ENCODE results near the gene DDX23.
"Not testable (repeated sequence)": the region's sequence is repeated elsewhere in the genome, so short reads cannot be mapped to it uniquely, and the experiment has no call there.

Gene DDX23

DNA sequence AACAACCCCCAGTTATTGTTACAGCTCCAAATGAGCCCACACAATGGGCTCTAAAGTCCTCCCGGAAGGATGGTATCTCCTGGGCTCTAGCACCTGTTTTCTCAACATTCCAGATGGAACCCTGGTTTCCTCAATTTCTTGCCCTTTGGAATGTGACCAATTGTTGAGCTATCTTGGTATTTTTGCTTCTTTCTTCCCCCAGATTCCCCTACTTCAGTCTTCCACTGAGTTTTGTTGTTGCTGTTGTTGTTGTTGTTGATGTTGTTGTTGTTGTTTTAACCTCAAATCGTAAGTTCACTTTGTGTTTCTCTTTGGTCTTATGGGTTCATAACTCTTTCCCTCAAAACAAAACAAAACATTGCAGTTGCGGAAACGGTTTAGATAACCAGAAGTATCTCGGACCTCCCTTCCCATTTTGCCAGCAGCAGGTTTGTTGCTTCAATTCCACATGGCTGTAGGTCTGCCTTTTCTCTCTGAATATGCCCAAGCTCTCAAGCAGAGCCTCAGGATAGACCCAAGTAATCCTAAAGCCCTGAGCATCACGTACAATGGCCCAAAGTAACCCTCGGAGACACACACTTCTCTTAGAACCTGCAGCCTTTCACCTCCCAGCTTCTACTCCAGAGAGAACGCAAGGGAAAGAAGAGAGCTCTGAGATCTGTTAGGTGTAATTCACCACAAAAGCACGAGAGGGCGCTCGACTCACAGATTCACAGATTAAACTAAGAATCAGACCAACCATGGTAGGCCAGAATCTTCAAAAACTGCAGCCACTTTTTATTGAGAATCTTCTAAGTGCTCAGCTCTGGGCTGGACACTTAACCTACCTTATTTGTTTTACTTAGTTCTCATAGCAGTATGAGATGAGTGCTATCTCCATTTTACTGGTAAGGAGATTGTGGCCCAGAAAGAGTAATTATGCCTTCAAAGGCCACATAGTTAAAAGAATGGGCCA, 1.0 kb upstream of the DDX23 start:
- Histone ChIP-seq H4K20me1 (ENCODE audit: insufficient read depth, low read length) (no peaks in the 10 kb centered on the region), H3K9me2 (ENCODE audit: low read depth, low read length) (no peaks in the 10 kb centered on the region), H3K4me3 (ENCODE audit: low read depth, low read length, poor library complexity, severe bottlenecking) (peak overlapping the region; percentile 97), H2AFZ (ENCODE audit: low read length) (peak overlapping the region; percentile 80), H3K27ac (ENCODE audit: low read depth, low read length, poor library complexity, severe bottlenecking) (peak overlapping the region; percentile 55), H3K36me3 (ENCODE audit: insufficient read depth, low read length) (peaks cover 9% of the 10 kb centered on the region; the same call in 1 of the 2 replicates), H3F3A (ENCODE audit: insufficient read depth, low read length) (no peaks in the 10 kb centered on the region), H3K79me2 (ENCODE audit: insufficient read depth, low read length) (peaks cover 27% of the 10 kb centered on the region), H3K4me1 (ENCODE audit: insufficient read depth, low read length, severe bottlenecking) (peaks cover 30% of the 10 kb centered on the region), H3K4me2 (ENCODE audit: low read length) (peak overlapping the region; percentile 88), H3K9me3 (ENCODE audit: low read length) (no peaks in the 10 kb centered on the region), H3K9ac (ENCODE audit: low read length) (peak overlapping the region; percentile 92), H3K27me3 (ENCODE audit: insufficient read depth, low read length) (no peaks in the 10 kb centered on the region)
- TF ChIP-seq, protein P1, sequence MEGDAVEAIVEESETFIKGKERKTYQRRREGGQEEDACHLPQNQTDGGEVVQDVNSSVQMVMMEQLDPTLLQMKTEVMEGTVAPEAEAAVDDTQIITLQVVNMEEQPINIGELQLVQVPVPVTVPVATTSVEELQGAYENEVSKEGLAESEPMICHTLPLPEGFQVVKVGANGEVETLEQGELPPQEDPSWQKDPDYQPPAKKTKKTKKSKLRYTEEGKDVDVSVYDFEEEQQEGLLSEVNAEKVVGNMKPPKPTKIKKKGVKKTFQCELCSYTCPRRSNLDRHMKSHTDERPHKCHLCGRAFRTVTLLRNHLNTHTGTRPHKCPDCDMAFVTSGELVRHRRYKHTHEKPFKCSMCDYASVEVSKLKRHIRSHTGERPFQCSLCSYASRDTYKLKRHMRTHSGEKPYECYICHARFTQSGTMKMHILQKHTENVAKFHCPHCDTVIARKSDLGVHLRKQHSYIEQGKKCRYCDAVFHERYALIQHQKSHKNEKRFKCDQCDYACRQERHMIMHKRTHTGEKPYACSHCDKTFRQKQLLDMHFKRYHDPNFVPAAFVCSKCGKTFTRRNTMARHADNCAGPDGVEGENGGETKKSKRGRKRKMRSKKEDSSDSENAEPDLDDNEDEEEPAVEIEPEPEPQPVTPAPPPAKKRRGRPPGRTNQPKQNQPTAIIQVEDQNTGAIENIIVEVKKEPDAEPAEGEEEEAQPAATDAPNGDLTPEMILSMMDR (IDR thresholded peaks at IDR 0.05; ENCODE audit: low read length): peak; percentile 84
- no peak for TF ChIP-seq EZH2 (IDR thresholded peaks at IDR 0.05; ENCODE audit: borderline replicate concordance, low read length)

DNA sequence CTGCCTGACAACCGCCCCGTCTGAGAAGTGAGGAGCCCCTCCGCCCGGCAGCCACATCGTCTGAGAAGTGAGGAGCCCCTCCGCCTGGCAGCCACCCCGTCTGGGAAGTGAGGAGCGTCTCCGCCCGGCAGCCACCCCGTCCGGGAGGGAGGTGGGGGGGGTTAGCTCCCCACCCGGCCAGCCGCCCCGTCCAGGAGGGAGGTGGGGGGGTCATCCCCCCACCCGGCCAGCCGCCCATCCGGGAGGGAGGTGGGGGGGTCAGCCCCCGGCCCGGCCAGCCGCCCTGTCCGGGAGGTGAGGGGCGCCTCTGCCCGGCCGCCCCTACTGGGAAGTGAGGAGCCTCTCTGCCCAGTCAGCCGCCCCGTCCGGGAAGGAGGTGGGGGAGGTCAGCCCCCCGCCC, 9.9 kb downstream of the DDX23 start:
- H2AFZ ChIP-seq (ENCODE audit: low read length); H3K9me2 ChIP-seq (ENCODE audit: low read depth, low read length); H3K4me1 ChIP-seq (ENCODE audit: insufficient read depth, low read length, severe bottlenecking); H3F3A ChIP-seq (ENCODE audit: insufficient read depth, low read length); H3K9me3 ChIP-seq (ENCODE audit: low read length); H3K27ac ChIP-seq (ENCODE audit: low read depth, low read length, poor library complexity, severe bottlenecking); H4K20me1 ChIP-seq (ENCODE audit: insufficient read depth, low read length); H3K4me2 ChIP-seq (ENCODE audit: low read length); H3K27me3 ChIP-seq (ENCODE audit: insufficient read depth, low read length); H3K9ac ChIP-seq (ENCODE audit: low read length); H3K4me3 ChIP-seq (ENCODE audit: low read depth, low read length, poor library complexity, severe bottlenecking); H3K79me2 ChIP-seq (ENCODE audit: insufficient read depth, low read length): not testable (repeated sequence)
- H3K36me3 ChIP-seq (ENCODE audit: insufficient read depth, low read length): peaks cover 77% of the 10 kb centered on the region

DNA sequence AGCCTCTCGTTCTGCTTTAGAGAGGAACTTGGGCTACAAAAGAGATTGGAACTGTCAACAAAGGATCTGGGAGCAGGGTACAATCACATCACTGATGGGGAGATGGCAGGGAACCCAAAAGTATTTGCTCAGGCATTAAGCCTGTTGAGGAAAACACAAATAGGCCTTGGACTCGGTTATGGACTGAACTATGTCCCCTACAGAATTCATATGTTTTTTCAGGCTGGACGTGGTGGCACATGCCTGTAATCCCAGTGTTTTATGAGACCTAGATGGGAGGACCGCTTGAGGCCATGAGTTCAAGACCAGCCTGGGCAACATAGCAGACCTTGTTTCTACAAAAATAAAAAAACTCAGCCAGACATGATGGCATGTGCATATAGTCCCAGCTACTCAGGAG, 13.9 kb downstream of the DDX23 start:
- Histone ChIP-seq H4K20me1 (ENCODE audit: insufficient read depth, low read length) (no peaks in the 10 kb centered on the region), H3K9me2 (ENCODE audit: low read depth, low read length) (no peaks in the 10 kb centered on the region), H2AFZ (ENCODE audit: low read length) (no peak overlapping the region), H3K27me3 (ENCODE audit: insufficient read depth, low read length) (no peaks in the 10 kb centered on the region), H3K79me2 (ENCODE audit: insufficient read depth, low read length) (no peaks in the 10 kb centered on the region), H3K27ac (ENCODE audit: low read depth, low read length, poor library complexity, severe bottlenecking) (no peak overlapping the region), H3K36me3 (ENCODE audit: insufficient read depth, low read length) (peaks cover 77% of the 10 kb centered on the region), H3K9ac (ENCODE audit: low read length) (no peak overlapping the region), H3K4me1 (ENCODE audit: insufficient read depth, low read length, severe bottlenecking) (no peaks in the 10 kb centered on the region), H3K4me3 (ENCODE audit: low read depth, low read length, poor library complexity, severe bottlenecking) (no peak overlapping the region), H3K9me3 (ENCODE audit: low read length) (no peaks in the 10 kb centered on the region), H3F3A (ENCODE audit: insufficient read depth, low read length) (no peaks in the 10 kb centered on the region), H3K4me2 (ENCODE audit: low read length) (no peak overlapping the region)
- TF ChIP-seq, protein P1 (IDR thresholded peaks at IDR 0.05; ENCODE audit: low read length): no peak
- TF ChIP-seq EZH2 (IDR thresholded peaks at IDR 0.05; ENCODE audit: borderline replicate concordance, low read length): no peak

Measured in OCI-LY1 (cell line).